GM18873 (cell line): Measurements from ENCODE around the gene ARHGAP23.

Experiments
- ATAC-seq: cut with Tn5 transposase; IDR thresholded peaks from one replicate; pipeline ENCODE4 v1.9.1; 2021; ENCODE audit warnings: mild to moderate bottlenecking, moderate library complexity, moderate number of reproducible peaks; ENCODE audit not compliant: unreplicated experiment, low FRiP score

ARHGAP23 gene

GRCh38 chr17:38428112-38428642 lies at the start of gene ARHGAP23:
TSS of gene ARHGAP23 (plus strand) at chr17:38428464. CDS start at chr17:38428486, 22 bp downstream.
- ATAC-seq, result no peak

- no peak for ATAC-seq
These were observed 48.8 kb upstream of the ARHGAP23 start for GRCh38 chr17:38379448-38379847.

GRCh38 chr17:38395090-38395489 lies 33.2 kb upstream of the ARHGAP23 start:
- ATAC-seq, result no peak

GRCh38 chr17:38397227-38397626 lies 31.0 kb upstream of the ARHGAP23 start:
- ATAC-seq, result no peak

- no peak for ATAC-seq
These were observed 28.0 kb upstream of the ARHGAP23 start for GRCh38 chr17:38400286-38400685.

GRCh38 chr17:38401459-38401858 lies 26.8 kb upstream of the ARHGAP23 start:
- no peak for ATAC-seq

- ATAC-seq, result no peak
These were observed 25.4 kb upstream of the ARHGAP23 start for GRCh38 chr17:38402897-38403296.

- no peak for ATAC-seq
These were observed 24.8 kb upstream of the ARHGAP23 start for GRCh38 chr17:38403491-38403890.

- no peak for ATAC-seq
These were observed 23.9 kb upstream of the ARHGAP23 start for GRCh38 chr17:38404174-38404943.

- ATAC-seq, result no peak
These were observed 22.6 kb upstream of the ARHGAP23 start for GRCh38 chr17:38405654-38406053.

GRCh38 chr17:38410201-38410600 lies 18.1 kb upstream of the ARHGAP23 start:
- no peak for ATAC-seq

- ATAC-seq, result no peak
These were observed 12.7 kb upstream of the ARHGAP23 start for GRCh38 chr17:38415250-38416194.

- ATAC-seq, result no peak
These were observed 11.4 kb upstream of the ARHGAP23 start for GRCh38 chr17:38416840-38417209.

GRCh38 chr17:38417210-38417951 lies 10.9 kb upstream of the ARHGAP23 start:
- no peak for ATAC-seq

- ATAC-seq, result no peak
These were observed 10.1 kb upstream of the ARHGAP23 start for GRCh38 chr17:38418062-38418692.

GRCh38 chr17:38418693-38419507 lies 9.4 kb upstream of the ARHGAP23 start:
- ATAC-seq, result no peak

- ATAC-seq, result no peak
These were observed 8.7 kb upstream of the ARHGAP23 start for GRCh38 chr17:38419508-38419981.

- no peak for ATAC-seq
These were observed 7.7 kb upstream of the ARHGAP23 start for GRCh38 chr17:38420518-38420917.
